ENCODE results near the gene RB1.

GRCh38 chr13:48492470-48493065 lies 189.0 kb downstream of the RB1 start:
- TF ChIP-seq POLR2AphosphoS5 (IDR thresholded peaks at IDR 0.05), result peak in 2 of 3 donors; percentile 75 to 80
- no peak for TF ChIP-seq POLR2A (IDR thresholded peaks at IDR 0.05)
- no peak for TF ChIP-seq CTCF (IDR thresholded peaks at IDR 0.05)
